Upper lobe of right lung (tissue), 1 donor: Measurements from ENCODE around the gene SERINC5. TPM values are rescaled to one million over a fixed set of nuclear protein-coding genes. Genes with fewer than 3 reads are reported as not detected.
A peak's percentile ranks its signal among the peaks of the same experiment; 100 is the strongest.
"Not testable (repeated sequence)": the region's sequence is repeated elsewhere in the genome, so short reads cannot be mapped to it uniquely, and the experiment has no call there.

ENCODE experiments used
- ATAC-seq: fragments of 200-7000 bp; cut with Tn5 transposase; one replicate; pipeline ENCODE4 v1.9.1; 2020; ENCODE audit warnings: mild to moderate bottlenecking, moderate library complexity
- DNase-seq: peaks from one replicate; pipeline ENCODE4 v3.0.0-alpha.2; 2020
- H3K27ac ChIP-seq: fragments of 200-600 bp; one replicate; pipeline ENCODE4 v1.8.0; 2022
- H3K27me3 ChIP-seq: fragments of 200-600 bp; one replicate; pipeline ENCODE4 v1.8.0; 2022; ENCODE audit warnings: mild to moderate bottlenecking
- H3K36me3 ChIP-seq: fragments of 200-600 bp; one replicate; pipeline ENCODE4 v1.8.0; 2022
- H3K4me1 ChIP-seq: fragments of 200-600 bp; one replicate; pipeline ENCODE4 v1.8.0; 2022
- H3K4me3 ChIP-seq: fragments of 200-600 bp; one replicate; pipeline ENCODE4 v1.8.0; 2022; ENCODE audit warnings: mild to moderate bottlenecking
- H3K9me3 ChIP-seq: fragments of 200-600 bp; one replicate; pipeline ENCODE4 v1.8.0; 2022
- CTCF ChIP-seq: fragments of 200-600 bp; IDR thresholded peaks from one replicate; pipeline ENCODE4 v1.8.0; 2022; ENCODE audit warnings: antibody characterized with exemption
- intact Hi-C: fragments of 100-400 bp; cut with DNase I; formaldehyde crosslinking; loops from one replicate; pipeline ENCODE4 v1.11.0; 2022
- total RNA-seq: library from RNA; stranded (reverse); fragmentation: NEBNext Ultra II Directional; extraction: Animal tissue kit (Norgen Biotek cat#: 25700); gene quantifications from one replicate; pipeline ENCODE4 v1.2.1, GENCODE V29; 2021
- donor health status: DM: no; HTN: yes; CAD: no; lungs with severe emphysema.

SERINC5 gene
- total RNA-seq, 1 donor from 2014 or later = 60.4 TPM

GRCh38 chr5:80165452-80165851 is 90.4 kb downstream of the SERINC5 start:
- H3K4me3 ChIP-seq = no peak overlapping the region
- ATAC-seq (no peak), DNase-seq (no peak)
- H3K27me3 ChIP-seq = no peaks in the 10 kb centered on the region
- peaks cover 57% of the 10 kb centered on the region for H3K36me3 ChIP-seq
- TF ChIP-seq CTCF = no peak
- intact Hi-C loops = no loop called here
- H3K4me1 ChIP-seq = peaks cover 4% of the 10 kb centered on the region
- no peaks in the 10 kb centered on the region for H3K9me3 ChIP-seq
- no peak overlapping the region for H3K27ac ChIP-seq

- Histone ChIP-seq H3K9me3 (no peaks in the 10 kb centered on the region), H3K27me3 (no peaks in the 10 kb centered on the region), H3K4me3 (no peak overlapping the region), H3K36me3 (peaks cover 49% of the 10 kb centered on the region), H3K27ac (no peak overlapping the region), H3K4me1 (peaks cover 4% of the 10 kb centered on the region)
- no peak for TF ChIP-seq CTCF
- intact Hi-C loops = no loop called here
- DNase-seq (no peak), ATAC-seq (no peak)
Observed at GRCh38 chr5:80161165-80161564, 94.7 kb downstream of the SERINC5 start.

- ATAC-seq = peak; percentile 43
Observed at GRCh38 chr5:80160242-80160641, 95.6 kb downstream of the SERINC5 start.

GRCh38 chr5:80159133-80159815 is 96.6 kb downstream of the SERINC5 start:
- Histone ChIP-seq H3K4me1 (no peaks in the 10 kb centered on the region), H3K4me3 (no peak overlapping the region), H3K27ac (no peak overlapping the region), H3K27me3 (no peaks in the 10 kb centered on the region), H3K9me3 (no peaks in the 10 kb centered on the region), H3K36me3 (peaks cover 31% of the 10 kb centered on the region)
- intact Hi-C loops = no loop called here
- DNase-seq = no peak
- no peak for TF ChIP-seq CTCF
- ATAC-seq = no peak

More at GRCh38 chr5:80160242-80160641, 95.6 kb downstream of the SERINC5 start:
- Histone ChIP-seq H3K27me3 (no peaks in the 10 kb centered on the region), H3K4me3 (no peak overlapping the region), H3K4me1 (no peaks in the 10 kb centered on the region), H3K27ac (no peak overlapping the region), H3K36me3 (peaks cover 40% of the 10 kb centered on the region), H3K9me3 (no peaks in the 10 kb centered on the region)
- DNase-seq = no peak
- no peak for TF ChIP-seq CTCF
- intact Hi-C loops = no loop called here

GRCh38 chr5:80156156-80156555 is 99.7 kb downstream of the SERINC5 start:
- no peak for TF ChIP-seq CTCF
- intact Hi-C loops = no loop called here
- H3K9me3 ChIP-seq = no peaks in the 10 kb centered on the region
- H3K27me3 ChIP-seq = no peaks in the 10 kb centered on the region
- H3K27ac ChIP-seq = no peak overlapping the region
- ATAC-seq (no peak), DNase-seq (no peak)
- no peaks in the 10 kb centered on the region for H3K4me1 ChIP-seq
- peaks cover 31% of the 10 kb centered on the region for H3K36me3 ChIP-seq
- no peak overlapping the region for H3K4me3 ChIP-seq

- Histone ChIP-seq H3K27ac (no peak overlapping the region), H3K27me3 (no peaks in the 10 kb centered on the region), H3K36me3 (peaks cover 37% of the 10 kb centered on the region), H3K4me3 (no peak overlapping the region), H3K9me3 (no peaks in the 10 kb centered on the region), H3K4me1 (no peaks in the 10 kb centered on the region)
- ATAC-seq (no peak), DNase-seq (no peak)
- intact Hi-C loops = no loop called here
- TF ChIP-seq CTCF = no peak
Observed at GRCh38 chr5:80154749-80155148, 101.1 kb downstream of the SERINC5 start.

- DNase-seq, H3K4me3 ChIP-seq, H3K9me3 ChIP-seq, ATAC-seq, intact Hi-C loops, H3K27ac ChIP-seq, H3K4me1 ChIP-seq, H3K27me3 ChIP-seq: not testable (repeated sequence)
- peaks cover 36% of the 10 kb centered on the region for H3K36me3 ChIP-seq
Observed at GRCh38 chr5:80154289-80154688, 101.6 kb downstream of the SERINC5 start.
